ENCODE results near the gene COL5A1.
A peak's percentile ranks its signal among the peaks of the same experiment; 100 is the strongest.

The COL5A1 gene

DNA sequence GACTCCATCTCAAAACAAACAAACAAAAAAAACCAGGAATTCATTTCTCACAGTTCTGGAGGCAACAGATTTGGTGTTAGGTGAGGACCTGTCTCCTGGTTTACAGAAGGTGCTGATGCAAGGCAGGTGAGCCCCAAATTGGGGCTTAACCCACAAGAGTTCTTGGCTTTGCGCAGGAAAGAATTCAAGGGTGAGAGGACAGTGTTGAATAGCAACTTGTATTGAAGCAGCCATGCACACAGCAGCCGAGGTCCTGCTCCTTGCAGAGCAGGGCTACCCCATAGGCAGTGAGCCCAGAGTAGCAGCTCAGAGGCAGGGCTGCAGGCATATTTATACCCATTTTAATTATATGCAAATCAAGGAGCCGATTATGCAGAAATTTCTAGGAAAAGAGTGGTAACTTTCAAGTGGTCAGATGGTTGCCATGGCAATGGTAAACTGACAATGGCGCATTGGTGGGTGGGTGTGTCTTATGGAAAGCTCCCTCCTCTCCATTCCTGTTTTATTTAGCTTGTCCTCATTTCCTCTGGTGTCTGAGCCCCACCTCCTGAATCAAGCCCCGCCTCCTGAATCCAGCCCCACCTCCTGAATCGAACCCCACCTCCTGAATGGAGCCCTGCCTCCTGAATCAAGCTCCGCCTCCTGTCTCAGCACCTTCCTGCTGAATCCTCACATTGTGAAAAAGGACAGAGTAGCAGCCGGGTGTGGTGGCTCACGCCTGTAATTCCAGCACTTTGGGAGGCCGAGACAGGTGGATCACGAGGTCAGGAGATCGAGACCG lies 34.5 kb upstream of the COL5A1 start:
- no peak for DNase-seq

DNA sequence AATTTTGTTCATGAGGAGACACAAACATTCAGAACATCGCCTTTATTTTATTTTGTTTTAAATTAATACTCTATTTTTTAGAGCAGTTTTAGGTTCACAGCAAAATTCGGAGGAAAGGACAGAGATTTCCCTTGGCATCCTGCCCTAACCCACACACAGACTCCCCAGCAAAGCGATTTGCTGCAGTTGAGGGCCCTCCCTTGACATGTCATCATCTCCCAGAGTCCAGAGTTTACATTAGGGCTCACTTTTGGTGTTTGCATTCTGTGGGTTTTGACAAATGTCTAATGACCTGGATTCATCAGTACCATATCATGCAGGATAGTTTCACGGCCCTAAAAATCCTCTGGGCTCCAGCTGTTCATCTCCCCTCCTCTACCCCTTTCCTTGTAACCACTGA lies 33.6 kb upstream of the COL5A1 start:
- DNase-seq: no peak

DNA sequence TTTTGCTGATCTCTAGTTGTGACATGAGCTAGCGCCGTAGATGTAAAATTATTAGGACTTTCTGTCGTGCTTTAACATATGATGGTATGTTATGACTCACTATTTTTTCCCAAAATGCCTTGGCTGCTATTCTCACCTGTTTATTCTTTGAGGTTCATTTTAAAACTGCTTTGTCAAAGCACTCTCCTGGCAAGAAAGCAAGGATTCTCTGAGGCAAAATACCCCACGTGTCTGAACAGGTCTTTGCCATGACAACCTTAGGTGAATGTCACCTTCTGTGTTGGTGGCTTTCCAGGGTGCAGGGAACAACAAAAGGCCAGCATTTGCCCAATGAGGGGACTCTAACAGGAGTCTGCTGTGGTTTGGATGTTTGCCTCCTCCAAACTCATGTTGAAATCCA lies 30.6 kb upstream of the COL5A1 start:
- no peak for DNase-seq

- no peak for DNase-seq
Measured at GRCh38 chr9:134612309-134612708, 29.3 kb upstream of the COL5A1 start.

GRCh38 chr9:134612715-134613114 lies 28.9 kb upstream of the COL5A1 start:
- no peak for DNase-seq

DNA sequence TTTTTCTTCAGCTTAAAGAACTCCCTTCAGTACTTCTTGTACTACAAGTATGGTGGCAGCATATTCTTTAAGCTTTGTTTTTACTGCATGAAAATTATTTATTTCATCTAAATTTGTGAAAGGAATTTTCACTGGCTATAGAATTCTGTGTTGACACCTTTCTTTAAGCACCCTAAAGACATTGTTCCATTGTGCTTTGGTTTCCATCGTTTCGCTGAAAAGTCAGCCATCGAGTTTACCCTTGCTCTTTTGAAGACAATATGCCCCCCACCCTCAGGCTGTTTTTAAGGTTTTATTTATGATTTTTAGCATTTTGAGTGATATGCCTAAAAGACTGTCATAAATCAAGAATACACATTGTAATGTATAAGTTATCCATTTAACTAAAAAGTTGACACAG lies 27.3 kb upstream of the COL5A1 start:
- no peak for DNase-seq

GRCh38 chr9:134616341-134616740 lies 25.3 kb upstream of the COL5A1 start:
- DNase-seq: no peak

GRCh38 chr9:134617246-134617645 lies 24.4 kb upstream of the COL5A1 start:
- no peak for DNase-seq

DNA sequence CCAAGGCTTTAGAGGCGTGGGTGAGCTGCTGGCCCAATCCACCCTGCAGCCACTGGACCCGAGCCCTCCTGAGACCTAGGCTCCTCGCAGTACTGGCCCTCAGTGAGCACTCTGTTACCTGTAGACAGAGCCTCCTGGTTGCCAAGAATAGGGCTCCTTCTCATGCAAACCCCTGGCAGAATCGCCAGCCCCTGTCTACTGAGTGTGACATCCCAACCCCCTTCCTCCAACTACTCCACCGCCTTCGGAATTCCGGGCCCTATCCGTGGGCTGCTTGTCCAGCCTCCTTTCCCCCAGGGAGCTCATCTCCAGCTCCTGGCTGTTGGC lies 23.8 kb upstream of the COL5A1 start:
- DNase-seq: no peak

- DNase-seq: no peak
Measured at GRCh38 chr9:134618163-134618832, 23.3 kb upstream of the COL5A1 start.

DNA sequence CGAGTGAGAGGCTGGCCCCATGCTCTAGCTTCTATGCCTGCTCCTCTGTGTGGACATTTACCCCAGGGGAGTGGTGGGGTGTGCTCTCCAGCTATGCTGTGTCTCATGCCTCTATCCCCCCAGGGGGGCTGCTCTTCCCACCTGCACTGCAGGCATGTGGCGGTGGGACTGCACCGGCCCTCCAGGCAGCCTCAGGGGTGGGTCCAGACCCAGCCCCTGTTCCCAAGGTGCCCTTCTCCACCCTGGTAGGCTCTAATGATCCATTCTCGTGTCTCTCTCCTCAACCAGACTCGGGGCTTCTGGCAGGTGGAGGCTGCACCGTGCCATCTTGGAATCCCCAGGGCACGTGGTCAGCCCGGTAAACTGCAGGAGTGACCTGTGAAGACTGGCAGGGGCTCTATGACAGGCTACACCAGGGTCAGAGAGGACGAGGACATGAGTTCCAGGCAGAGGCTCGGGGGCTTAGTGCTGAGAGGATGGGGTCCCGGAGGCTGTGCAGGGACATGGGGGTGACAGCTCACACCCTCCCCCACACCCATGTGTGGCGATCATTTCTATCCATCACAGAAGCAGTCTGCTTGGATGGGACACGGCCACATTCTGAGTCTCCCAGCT lies 22.7 kb upstream of the COL5A1 start:
- no peak for DNase-seq

GRCh38 chr9:134619448-134619982 lies 22.1 kb upstream of the COL5A1 start:
- no peak for DNase-seq

- no peak for DNase-seq
Measured at GRCh38 chr9:134619983-134620661, 21.5 kb upstream of the COL5A1 start.

- DNase-seq: no peak
Measured at GRCh38 chr9:134620751-134621557, 20.6 kb upstream of the COL5A1 start.

DNA sequence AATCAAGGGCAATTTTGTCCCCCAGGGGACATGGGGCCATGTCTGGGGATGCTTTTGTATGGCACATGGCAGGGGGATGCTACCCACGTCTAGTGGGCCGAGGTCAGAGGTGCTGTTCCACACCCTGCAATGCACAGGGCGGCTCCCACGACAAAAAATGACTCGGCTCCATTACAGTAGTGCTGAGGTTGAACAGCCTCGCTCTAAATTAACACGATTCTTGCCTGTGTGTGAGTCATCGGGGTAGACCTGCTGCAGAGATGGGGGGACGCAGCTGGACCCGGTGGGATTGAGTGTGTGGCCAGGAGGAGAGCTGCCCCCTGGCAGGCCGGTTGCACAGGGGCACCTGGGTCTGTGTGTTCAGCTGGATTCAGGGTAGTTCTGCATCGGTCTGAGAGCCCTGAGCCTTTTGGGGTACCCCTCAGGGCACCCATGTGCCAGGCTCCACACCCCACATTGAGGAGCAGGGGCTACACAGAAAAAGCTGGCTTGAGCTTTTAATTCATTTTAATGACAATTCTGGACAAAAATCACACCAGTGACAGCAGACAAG lies 20.0 kb upstream of the COL5A1 start:
- no peak for DNase-seq

DNA sequence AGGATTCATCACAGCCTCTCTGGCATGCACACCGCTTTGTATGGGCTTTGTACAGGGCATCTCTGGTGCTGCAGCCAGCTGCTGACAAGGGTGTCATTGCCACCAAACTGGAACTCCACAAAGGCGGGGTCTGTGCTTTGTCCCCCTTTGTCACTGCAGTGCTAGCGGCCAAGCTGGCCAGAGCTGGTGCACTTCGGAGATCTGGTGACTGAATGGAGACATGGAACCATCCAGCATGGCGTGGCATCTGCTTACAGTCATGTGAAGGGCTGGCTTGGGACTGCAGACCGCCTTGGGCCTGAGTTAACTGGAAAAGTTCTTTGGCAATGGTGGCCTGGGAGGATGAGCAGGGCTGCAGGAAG lies 18.7 kb upstream of the COL5A1 start:
- no peak for DNase-seq

GRCh38 chr9:134623258-134624066 lies 18.1 kb upstream of the COL5A1 start:
- DNase-seq: no peak

DNA sequence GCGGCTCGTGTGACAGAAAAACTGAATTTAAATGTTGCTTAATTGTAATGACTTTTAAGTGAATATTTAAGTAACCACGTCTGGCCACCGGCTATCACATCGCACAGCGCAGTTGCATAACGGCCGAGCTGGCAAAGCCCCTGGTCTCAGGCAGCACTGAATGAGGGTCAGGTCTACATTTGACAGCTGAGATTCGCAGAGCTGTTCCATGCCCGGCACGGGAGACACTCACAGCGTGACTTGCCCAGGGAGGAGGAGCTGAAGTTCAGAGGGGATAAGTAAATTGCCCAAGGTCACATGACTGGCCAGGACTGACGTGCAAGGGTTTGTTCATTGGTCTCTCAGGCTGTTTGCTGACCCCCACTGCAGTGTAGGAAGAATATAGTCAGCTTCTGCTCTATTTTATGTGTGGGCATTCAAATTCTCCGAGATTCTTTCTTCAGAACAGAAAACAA lies 17.4 kb upstream of the COL5A1 start:
- DNase-seq: no peak

- DNase-seq: peak in 2 of 51 donors; percentile 9 to 52
Measured at GRCh38 chr9:134624621-134625181, 16.9 kb upstream of the COL5A1 start.
